ENCODE measurements around the gene DYDC2.
"Not testable (repeated sequence)": the region's sequence is repeated elsewhere in the genome, so short reads cannot be mapped to it uniquely, and the experiment has no call there.

DYDC2 gene

DNA sequence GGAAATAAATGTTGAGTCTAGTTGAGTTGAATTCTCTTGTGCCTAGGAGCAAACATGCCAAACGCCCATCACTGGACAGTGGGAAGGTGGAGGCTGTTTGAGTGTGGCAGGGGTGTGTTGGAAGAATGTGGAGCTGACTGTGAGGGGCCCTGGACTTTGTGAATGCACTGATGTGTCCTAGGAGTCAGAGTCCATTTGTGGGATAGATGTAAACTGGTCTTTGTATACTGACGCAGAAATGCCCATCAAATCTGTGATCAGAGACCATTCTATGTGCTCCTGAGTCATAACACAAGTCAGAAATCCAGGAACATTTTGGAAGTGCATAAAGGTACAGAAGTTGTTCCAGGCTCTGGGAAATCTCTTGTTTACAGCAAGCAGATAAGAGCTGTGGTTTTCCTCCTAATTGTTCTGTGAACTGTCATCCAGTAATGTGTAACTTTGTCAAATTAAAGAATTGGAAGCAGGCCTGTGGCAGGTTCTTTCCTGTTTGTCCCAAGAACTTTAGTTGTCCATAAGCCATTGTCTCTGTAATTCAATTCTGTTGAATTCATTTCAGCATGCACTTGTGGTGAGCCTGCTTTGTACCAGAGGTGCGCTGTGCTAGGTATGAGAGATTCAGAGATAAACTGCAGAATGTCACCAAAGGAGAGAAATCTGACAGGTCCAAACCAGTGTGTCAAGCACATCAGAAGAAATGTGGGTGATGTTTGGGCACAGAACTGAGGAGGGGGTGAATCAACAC, 59.3 kb downstream of the DYDC2 start:
- DNase-seq: no peak

DNA sequence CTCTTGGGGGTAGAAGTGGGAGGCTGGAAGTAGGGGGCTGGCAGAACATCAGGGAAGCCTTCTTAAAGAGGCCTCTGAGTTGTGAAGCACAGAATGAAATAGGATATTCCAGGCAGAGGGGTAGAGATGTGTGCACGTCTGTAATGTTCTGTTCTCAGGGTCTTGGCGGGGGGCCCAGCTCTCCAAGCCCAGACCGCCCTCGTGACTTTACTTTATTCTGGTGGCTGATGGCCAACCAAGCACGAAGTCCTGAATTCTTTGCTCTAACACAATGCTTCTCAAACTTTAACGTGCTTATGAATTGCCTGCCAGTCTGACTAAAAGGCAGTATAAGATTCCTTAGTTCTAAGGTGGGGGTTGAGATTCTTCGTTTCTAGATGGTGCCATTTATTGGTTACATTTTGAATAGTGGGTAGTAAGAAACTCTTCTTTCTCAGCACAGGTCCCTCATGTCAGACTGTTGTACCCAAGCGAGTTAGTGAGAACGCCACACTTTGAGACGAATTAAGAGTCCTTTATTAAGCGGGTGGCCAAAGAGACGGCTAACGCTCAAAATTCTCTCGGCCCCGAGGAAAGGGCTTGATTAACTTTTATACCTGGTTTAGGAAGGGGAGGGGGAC, 60.0 kb downstream of the DYDC2 start:
- DNase-seq: no peak

DNA sequence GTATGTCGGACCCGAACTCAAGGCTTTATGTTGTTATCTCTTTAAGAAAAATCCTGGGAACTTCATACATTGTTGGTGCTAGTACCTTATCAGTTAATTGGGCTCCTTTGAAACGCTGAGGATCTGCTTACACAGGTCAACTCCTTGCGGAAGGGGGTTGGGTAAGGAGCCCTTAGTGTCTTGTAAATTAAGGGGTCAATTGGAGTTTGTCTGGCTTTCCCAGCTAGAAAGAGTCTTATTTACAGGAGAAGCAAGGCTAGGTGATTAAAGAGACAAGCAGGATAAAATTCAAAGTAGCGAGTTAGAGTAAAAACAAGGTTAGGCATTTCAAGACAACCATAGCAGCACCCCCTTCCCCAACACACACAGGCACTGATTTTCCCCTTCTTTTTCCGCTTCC, 60.7 kb downstream of the DYDC2 start:
- DNase-seq: not testable (repeated sequence)

All from NCI-H2107 (cell line).